Calu3 (cell line): ENCODE data around the gene RAP2A. TPM values are rescaled to one million over a fixed set of nuclear protein-coding genes. Genes with fewer than 3 reads are reported as not detected.

Experiments used
- BruUV-seq: library from RNA; stranded (reverse); fragments of 400-500 nt; replicated peaks from 2 replicates; lab custom pipeline; 2021; lab: Mats Ljungman, UMichigan
- CTCF ChIA-PET: fragments of 300-600 bp; sonication (Branson Sonifier 250); formaldehyde crosslinking; loops from one replicate; lab custom pipeline; 2022; ENCODE audit warnings: antibody characterized with exemption; lab: Charles Lee
- DNase-seq: peaks from one replicate; pipeline ENCODE4 v3.0.0; 2022
- H3K27ac Mint-ChIP-seq: one replicate; pipeline ENCODE4 v1.8.0; 2022; ENCODE audit warnings: mixed read lengths; ENCODE audit not compliant: unreplicated experiment
- H3K27me3 Mint-ChIP-seq: one replicate; pipeline ENCODE4 v1.8.0; 2022; ENCODE audit warnings: mixed read lengths; ENCODE audit not compliant: unreplicated experiment
- H3K36me3 Mint-ChIP-seq: one replicate; pipeline ENCODE4 v1.8.0; 2022; ENCODE audit warnings: mild to moderate bottlenecking, moderate library complexity, mixed read lengths; ENCODE audit not compliant: insufficient read depth, unreplicated experiment
- H3K4me1 Mint-ChIP-seq: one replicate; pipeline ENCODE4 v1.8.0; 2022; ENCODE audit warnings: mild to moderate bottlenecking, low read depth, mixed read lengths; ENCODE audit not compliant: unreplicated experiment
- H3K4me3 Mint-ChIP-seq: one replicate; pipeline ENCODE4 v1.8.0; 2022; ENCODE audit warnings: mild to moderate bottlenecking, low read depth, moderate library complexity, mixed read lengths; ENCODE audit not compliant: unreplicated experiment
- H3K9me3 Mint-ChIP-seq: one replicate; pipeline ENCODE4 v1.8.0; 2022; ENCODE audit warnings: low read depth, mixed read lengths; ENCODE audit not compliant: unreplicated experiment
- CTCF ChIP-seq: fragments of 200-600 bp; IDR thresholded peaks from one replicate; pipeline ENCODE4 v1.8.0; 2022; ENCODE audit warnings: antibody characterized with exemption; ENCODE audit not compliant: unreplicated experiment
- intact Hi-C: fragments of 100-400 bp; cut with micrococcal nuclease; formaldehyde crosslinking; loops from one replicate; pipeline ENCODE4 v1.10.0; 2022; ENCODE audit not compliant: unreplicated experiment
- total RNA-seq: library from RNA; stranded (reverse); gene quantifications from 2 replicates; pipeline ENCODE4 v1.2.3, GENCODE V29; 2022

The RAP2A gene
- total RNA-seq, 1 experiment from 2014 or later = 7.7 TPM

- Mint-ChIP-seq H3K9me3 (no peaks in the 10 kb centered on the region), H3K4me1 (no peaks in the 10 kb centered on the region), H3K36me3 (peaks cover 24% of the 10 kb centered on the region), H3K4me3 (no peak overlapping the region), H3K27ac (no peak overlapping the region), H3K27me3 (no peaks in the 10 kb centered on the region)
- TF ChIP-seq CTCF = no peak
- intact Hi-C loops = no loop called here
- no peak for DNase-seq
- CTCF ChIA-PET = interaction anchor here (0.7 kb wide), 1 partner anchor 20 kb away, joined by 9 read pairs; no protein-coding TSS in a partner anchor
- BruUV-seq = TSS peak; percentile 30
Observed at GRCh38 chr13:97435794-97436193, 1.8 kb downstream of the RAP2A start.

- CTCF ChIA-PET = no interaction called here
- Mint-ChIP-seq H3K27ac (no peak overlapping the region), H3K4me1 (no peaks in the 10 kb centered on the region), H3K4me3 (no peak overlapping the region), H3K27me3 (no peaks in the 10 kb centered on the region), H3K9me3 (no peaks in the 10 kb centered on the region), H3K36me3 (peaks cover 24% of the 10 kb centered on the region)
- TF ChIP-seq CTCF = no peak
- intact Hi-C loops = no loop called here
- BruUV-seq = no TSS peak
- no peak for DNase-seq
Observed at GRCh38 chr13:97436845-97437244, 2.9 kb downstream of the RAP2A start.

GRCh38 chr13:97437729-97438128, 3.8 kb downstream of the RAP2A start:
- no peak for DNase-seq
- Mint-ChIP-seq H3K4me1 (no peaks in the 10 kb centered on the region), H3K36me3 (peaks cover 20% of the 10 kb centered on the region), H3K27me3 (no peaks in the 10 kb centered on the region), H3K9me3 (no peaks in the 10 kb centered on the region), H3K4me3 (no peak overlapping the region), H3K27ac (no peak overlapping the region)
- CTCF ChIA-PET = no interaction called here
- TF ChIP-seq CTCF = no peak
- BruUV-seq = no TSS peak
- intact Hi-C loops = no loop called here

- CTCF ChIA-PET = no interaction called here
- no peak for DNase-seq
- H3K4me3 Mint-ChIP-seq = no peak overlapping the region
- no peaks in the 10 kb centered on the region for H3K4me1 Mint-ChIP-seq
- no peaks in the 10 kb centered on the region for H3K27me3 Mint-ChIP-seq
- intact Hi-C loops = no loop called here
- no TSS peak for BruUV-seq
- no peaks in the 10 kb centered on the region for H3K9me3 Mint-ChIP-seq
- TF ChIP-seq CTCF = no peak
- peaks cover 8% of the 10 kb centered on the region for H3K36me3 Mint-ChIP-seq
- no peak overlapping the region for H3K27ac Mint-ChIP-seq
Observed at GRCh38 chr13:97438856-97439595, 5.1 kb downstream of the RAP2A start.
